Measurements from ENCODE around the gene RAD52. TPM values are rescaled to one million over a fixed set of nuclear protein-coding genes. Genes with fewer than 3 reads are reported as not detected.
A peak's percentile ranks its signal among the peaks of the same experiment; 100 is the strongest.

The RAD52 gene
- total RNA-seq (2014; rRNA removed; shearing (Covaris generic)): 5.9 and 11.2 TPM in 2 replicates

GRCh38 chr12:949453-950191 is at the start of gene RAD52:
TSS of gene RAD52 (minus strand) at chr12:949694. CDS start at chr12:933058, 16,636 bp downstream.
- DNase-seq (ENCODE audit: low spot score): peak; percentile 99

- DNase-seq (ENCODE audit: low spot score): no peak
Observed at GRCh38 chr12:998020-998874, 48.8 kb upstream of the RAD52 start.

- DNase-seq (ENCODE audit: low spot score): no peak
Observed at GRCh38 chr12:997505-997904, 48.0 kb upstream of the RAD52 start.

- DNase-seq (ENCODE audit: low spot score): no peak
Observed at GRCh38 chr12:996881-997280, 47.4 kb upstream of the RAD52 start.

- DNase-seq (ENCODE audit: low spot score): no peak
Observed at GRCh38 chr12:992647-993046, 43.2 kb upstream of the RAD52 start.

- DNase-seq (ENCODE audit: low spot score): no peak
Observed at GRCh38 chr12:991350-992333, 42.1 kb upstream of the RAD52 start.

- DNase-seq (ENCODE audit: low spot score): peak; percentile 86
Observed at GRCh38 chr12:990661-991349, 41.3 kb upstream of the RAD52 start, which contains the start of gene ERC1. TSS of gene ERC1 (plus strand) at chr12:991223. CDS start at chr12:1027904, 36,681 bp downstream.

GRCh38 chr12:989751-990660 is 40.5 kb upstream of the RAD52 start:
- DNase-seq (ENCODE audit: low spot score): peak; percentile 37

GRCh38 chr12:989051-989450 is 39.6 kb upstream of the RAD52 start:
- no peak for DNase-seq (ENCODE audit: low spot score)

- DNase-seq (ENCODE audit: low spot score): no peak
Observed at GRCh38 chr12:988646-989045, 39.2 kb upstream of the RAD52 start.

- no peak for DNase-seq (ENCODE audit: low spot score)
Observed at GRCh38 chr12:981961-982360, 32.5 kb upstream of the RAD52 start.

GRCh38 chr12:981176-981828 is 31.8 kb upstream of the RAD52 start:
- peak; percentile 77 for DNase-seq (ENCODE audit: low spot score)

- DNase-seq (ENCODE audit: low spot score): no peak
Observed at GRCh38 chr12:979349-979748, 29.9 kb upstream of the RAD52 start.

- DNase-seq (ENCODE audit: low spot score): no peak
Observed at GRCh38 chr12:977156-977555, 27.7 kb upstream of the RAD52 start.

- no peak for DNase-seq (ENCODE audit: low spot score)
Observed at GRCh38 chr12:976644-977043, 27.1 kb upstream of the RAD52 start.

- DNase-seq (ENCODE audit: low spot score): no peak
Observed at GRCh38 chr12:974271-974862, 24.9 kb upstream of the RAD52 start.

- DNase-seq (ENCODE audit: low spot score): no peak
Observed at GRCh38 chr12:971991-972390, 22.5 kb upstream of the RAD52 start.

GRCh38 chr12:969821-970220 is 20.3 kb upstream of the RAD52 start:
- no peak for DNase-seq (ENCODE audit: low spot score)

- no peak for DNase-seq (ENCODE audit: low spot score)
Observed at GRCh38 chr12:968545-968944, 19.1 kb upstream of the RAD52 start.
